T-cell (primary cell): ENCODE results near the gene PTK6. TPM values are rescaled to one million over a fixed set of nuclear protein-coding genes. Genes with fewer than 3 reads are reported as not detected.

Experiments
- ATAC-seq, 4 experiments: fragments of 200-7000 bp in 3 of 4; fragments of 150-1000 bp in 1 of 4; cut with Tn5 transposase; replicated peaks in 1 of 4; 1 replicate in 3 of 4; 2 replicates in 1 of 4; pipeline ENCODE4 v1.10.0; 2021; ENCODE audit warnings: moderate library complexity in 3 of 4, mild to moderate bottlenecking in 2 of 4, moderate number of reproducible peaks in 1 of 4
- CTCF ChIA-PET, 2 donors: fragments of 300-600 bp; sonication (Branson Sonifier 250); formaldehyde crosslinking; loops; one replicate each; lab custom pipeline; 2022; ENCODE audit warnings: antibody characterized with exemption in 2 of 2; lab: Charles Lee
- POLR2A ChIA-PET, 2 donors: fragments of 300-600 bp; sonication (Branson Sonifier 250); formaldehyde crosslinking; loops; one replicate each; lab custom pipeline; 2022; ENCODE audit warnings: antibody characterized with exemption in 2 of 2; lab: Charles Lee
- DNase-seq, 35 experiments: peaks; one replicate each; pipeline versions ENCODE4 v3.0.0 to v3.0.0-alpha.2; 2013 to 2023
- H3K27ac ChIP-seq: one replicate; pipeline ENCODE4 v1.5.1; 2013; ENCODE audit warnings: low read length
- H3K27me3 ChIP-seq, 2 experiments: replicated peaks in 1 of 2; 1 replicate in 1 of 2; 2 replicates in 1 of 2; pipeline versions ENCODE4 v1.6.1 to v1.7.0; 2013; ENCODE audit warnings: low read length in 1 of 2, mixed read lengths in 1 of 2; ENCODE audit not compliant: control insufficient read depth in 2 of 2, insufficient read depth in 2 of 2; ENCODE audit errors: extremely low read depth in 1 of 2
- H3K36me3 ChIP-seq, 2 donors: 1 replicate in 1 of 2; 2 replicates in 1 of 2; pipeline versions ENCODE4 v1.6.1 to v1.7.0; 2013; ENCODE audit warnings: low read length in 1 of 2; ENCODE audit not compliant: control insufficient read depth in 2 of 2, insufficient read depth in 1 of 2; ENCODE audit errors: extremely low read depth in 1 of 2
- H3K4me1 ChIP-seq, 2 experiments: 1 replicate in 1 of 2; 2 replicates in 1 of 2; pipeline versions ENCODE4 v1.6.1 to v1.7.0; 2013; ENCODE audit warnings: low read length in 2 of 2, mixed read lengths in 1 of 2; ENCODE audit not compliant: insufficient read depth in 2 of 2, control insufficient read depth in 1 of 2; ENCODE audit errors: extremely low read depth in 1 of 2
- H3K4me3 ChIP-seq, 2 donors: 1 replicate in 1 of 2; 2 replicates in 1 of 2; pipeline versions ENCODE4 v1.5.1 to v1.7.0; 2013; ENCODE audit warnings: mild to moderate bottlenecking in 2 of 2, low read length in 1 of 2, moderate library complexity in 1 of 2; ENCODE audit not compliant: control insufficient read depth in 1 of 2; ENCODE audit errors: extremely low read depth in 1 of 2
- H3K9me3 ChIP-seq: 2 replicates; pipeline ENCODE4 v1.7.0; 2013
- H3K27ac Mint-ChIP-seq, 2 donors: one replicate each; pipeline ENCODE4 v1.8.0; 2020 to 2021; ENCODE audit warnings: mild to moderate bottlenecking in 2 of 2, mixed read lengths in 2 of 2
- H3K27me3 Mint-ChIP-seq, 2 donors: one replicate each; pipeline ENCODE4 v1.8.0; 2021 to 2022; ENCODE audit warnings: mixed read lengths in 2 of 2
- H3K36me3 Mint-ChIP-seq: one replicate; pipeline ENCODE4 v1.8.0; 2021; ENCODE audit warnings: mixed read lengths
- H3K4me1 Mint-ChIP-seq, 3 donors: one replicate each; pipeline ENCODE4 v1.8.0; 2020 to 2022; ENCODE audit warnings: mixed read lengths in 3 of 3, mild to moderate bottlenecking in 1 of 3
- H3K4me3 Mint-ChIP-seq, 3 donors: one replicate each; pipeline ENCODE4 v1.8.0; 2020 to 2022; ENCODE audit warnings: mild to moderate bottlenecking in 3 of 3, mixed read lengths in 3 of 3, moderate library complexity in 3 of 3
- H3K9me3 Mint-ChIP-seq, 3 donors: one replicate each; pipeline ENCODE4 v1.8.0; 2020 to 2022; ENCODE audit warnings: mixed read lengths in 3 of 3
- WGBS: methylation state at CpG from one replicate; pipeline ENCODE4 v1.1.5; 2013; ENCODE audit warnings: missing lambda C conversion rate; ENCODE audit not compliant: insufficient coverage; 5-methylcytosine and 5-hydroxymethylcytosine counted together
- total RNA-seq, 35 experiments: library from RNA in 6 of 35; stranded (reverse) in 6 of 35; fragments of 120-200 nt in 1 of 35; gene quantifications; one replicate each; pipeline versions ENCODE4 v1.2.1 to v1.2.4 and lab custom pipeline; 2013 to 2026

Gene PTK6
- total RNA-seq, 5 donors from 2014 or later (not counting 1 experiment from before 2014, with no cell fraction given): 0.15 to 0.47 (median 0.23) TPM

DNA sequence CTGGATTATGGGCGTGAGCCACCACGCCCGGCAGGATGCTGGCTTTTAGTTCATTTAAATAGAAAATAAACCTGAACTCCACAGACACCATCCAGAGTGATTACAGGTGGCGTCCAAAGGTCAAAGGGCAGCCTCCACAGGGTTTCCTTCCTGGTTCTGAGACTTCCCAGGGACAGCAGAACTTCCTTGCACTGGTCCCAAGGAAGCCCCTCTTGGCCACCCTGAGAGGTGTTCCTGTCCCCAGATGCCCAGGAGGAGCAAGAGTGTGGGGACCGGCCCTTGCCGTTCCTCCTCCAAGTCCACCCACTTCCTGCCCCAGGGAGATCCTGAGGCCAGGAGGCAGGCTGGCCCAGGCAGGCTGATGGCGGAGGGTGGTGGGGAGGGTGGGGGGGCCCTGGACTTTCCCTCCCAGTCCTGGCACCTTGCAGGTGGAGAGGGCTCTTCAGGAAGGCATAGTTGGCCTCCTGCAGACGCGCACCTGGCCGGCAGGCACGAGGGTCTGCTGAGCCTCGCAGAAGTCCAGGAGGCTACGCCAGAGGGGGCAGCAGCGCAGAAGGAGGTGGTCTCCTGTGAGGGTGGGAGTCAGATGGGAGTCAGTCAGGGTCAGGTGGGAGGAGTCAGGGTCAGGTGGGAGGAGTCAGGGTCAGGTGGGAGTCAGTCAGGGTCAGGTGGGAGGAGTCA, 21.8 kb upstream of the PTK6 start:
- CTCF ChIA-PET: no interaction called here
- H3K27me3 Mint-ChIP-seq: no peaks in the 10 kb centered on the region
- Histone ChIP-seq H3K4me1 (peaks cover 0 to 10% of the 10 kb centered on the region in 2 experiments), H3K27ac (no peak overlapping the region), H3K36me3 (peaks cover 14 to 32% of the 10 kb centered on the region in 2 donors), H3K27me3 (no peaks in the 10 kb centered on the region), H3K4me3 (no peak overlapping the region), H3K9me3 (no peaks in the 10 kb centered on the region)
- H3K4me3 Mint-ChIP-seq: no peak overlapping the region
- H3K9me3 Mint-ChIP-seq: no peaks in the 10 kb centered on the region
- DNase-seq (no peak), ATAC-seq (no peak)
- H3K27ac Mint-ChIP-seq: no peak overlapping the region
- POLR2A ChIA-PET: no interaction called here
- WGBS: 95% methylated on average over 3 of the region's 14 CpGs
- peaks cover 12% of the 10 kb centered on the region for H3K36me3 Mint-ChIP-seq
- H3K4me1 Mint-ChIP-seq: peaks cover 0 to 11% (median 0%) of the 10 kb centered on the region in 3 donors

DNA sequence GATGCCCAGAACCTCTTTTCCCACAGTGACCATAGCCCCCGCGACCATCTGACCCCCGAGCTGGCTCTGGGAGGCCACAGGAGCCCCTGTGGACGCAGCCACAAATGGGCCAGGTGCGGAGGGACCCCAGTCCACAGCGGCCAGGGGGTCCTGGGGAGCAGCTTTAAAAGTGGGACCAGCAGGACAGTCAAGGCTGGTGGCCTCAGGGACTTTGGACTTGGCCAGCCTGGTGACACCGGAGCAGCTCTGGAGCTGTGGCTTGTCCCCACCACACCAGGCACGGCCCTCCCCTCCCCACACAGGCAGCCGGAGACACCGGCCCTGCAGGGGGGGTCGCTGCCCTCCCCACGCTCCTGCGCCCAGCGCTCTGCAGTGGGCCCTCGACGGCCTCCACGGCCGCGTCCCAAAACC, 20.3 kb upstream of the PTK6 start:
- Histone ChIP-seq H3K4me3 (no peak overlapping the region), H3K9me3 (no peaks in the 10 kb centered on the region), H3K27ac (no peak overlapping the region), H3K27me3 (no peaks in the 10 kb centered on the region), H3K36me3 (peaks cover 13 to 26% of the 10 kb centered on the region in 2 donors), H3K4me1 (peaks cover 4 to 24% of the 10 kb centered on the region in 2 experiments)
- peaks cover 12% of the 10 kb centered on the region for H3K36me3 Mint-ChIP-seq
- H3K27ac Mint-ChIP-seq: no peak overlapping the region
- no peaks in the 10 kb centered on the region for H3K27me3 Mint-ChIP-seq
- WGBS: 91% methylated on average over 8 of the region's 19 CpGs
- no peak for DNase-seq
- H3K4me1 Mint-ChIP-seq: peaks cover 8 to 18% (median 8%) of the 10 kb centered on the region in 3 donors
- ChIA-PET CTCF (no interaction called here), POLR2A (no interaction called here)
- no peak overlapping the region for H3K4me3 Mint-ChIP-seq
- H3K9me3 Mint-ChIP-seq: no peaks in the 10 kb centered on the region
- ATAC-seq: no peak

GRCh38 chr20:63556873-63557478, 19.8 kb upstream of the PTK6 start:
- no peaks in the 10 kb centered on the region for H3K9me3 ChIP-seq
- peaks cover 10 to 22% of the 10 kb centered on the region in 2 donors for H3K36me3 ChIP-seq
- peaks cover 9 to 29% of the 10 kb centered on the region in 2 experiments for H3K4me1 ChIP-seq
- H3K36me3 Mint-ChIP-seq: peaks cover 12% of the 10 kb centered on the region
- DNase-seq (no peak), ATAC-seq (no peak)
- no peak overlapping the region for H3K4me3 Mint-ChIP-seq
- H3K27me3 ChIP-seq: peaks cover 0 to 2% of the 10 kb centered on the region in 2 experiments
- no peak overlapping the region for H3K27ac Mint-ChIP-seq
- H3K27ac ChIP-seq: no peak overlapping the region
- H3K9me3 Mint-ChIP-seq: no peaks in the 10 kb centered on the region
- H3K27me3 Mint-ChIP-seq: no peaks in the 10 kb centered on the region
- whole genome bisulfite sequencing: 85% methylated on average over 19 of the region's 23 CpGs
- POLR2A ChIA-PET: no interaction called here
- no peak overlapping the region for H3K4me3 ChIP-seq
- peaks cover 11 to 23% (median 13%) of the 10 kb centered on the region in 3 donors for H3K4me1 Mint-ChIP-seq
- CTCF ChIA-PET: no interaction called here

- H3K36me3 Mint-ChIP-seq: peaks cover 12% of the 10 kb centered on the region
- H3K27ac Mint-ChIP-seq: no peak overlapping the region
- DNase-seq: no peak
- no peak for ATAC-seq
- Histone ChIP-seq H3K9me3 (no peaks in the 10 kb centered on the region), H3K27ac (no peak overlapping the region), H3K27me3 (peaks cover 0 to 7% of the 10 kb centered on the region in 2 experiments), H3K36me3 (peaks cover 7 to 11% of the 10 kb centered on the region in 2 donors), H3K4me3 (no peak overlapping the region), H3K4me1 (peaks cover 11 to 32% of the 10 kb centered on the region in 2 experiments)
- no peak overlapping the region for H3K4me3 Mint-ChIP-seq
- CTCF ChIA-PET: no interaction called here
- POLR2A ChIA-PET: interaction anchor here in 1 of 2 donors (0.6 kb wide), 1 partner anchor 251 kb away, joined by 4 read pairs; no protein-coding TSS in a partner anchor
- no peaks in the 10 kb centered on the region for H3K27me3 Mint-ChIP-seq
- H3K4me1 Mint-ChIP-seq: peaks cover 11 to 28% (median 14%) of the 10 kb centered on the region in 3 donors
- 95% methylated on average over 44 of the region's 45 CpGs for WGBS
- H3K9me3 Mint-ChIP-seq: no peaks in the 10 kb centered on the region
Measured at GRCh38 chr20:63555661-63556381, 18.6 kb upstream of the PTK6 start.

- DNase-seq (peak in 3 of 35 experiments; percentile 18 to 41 (median 32)), ATAC-seq (no peak)
- Mint-ChIP-seq H3K36me3 (peaks cover 6% of the 10 kb centered on the region), H3K4me1 (peaks cover 11 to 27% (median 14%) of the 10 kb centered on the region in 3 donors), H3K27ac (peak overlapping the region; percentile 11 to 22), H3K4me3 (peak overlapping the region; percentile 65 to 76 (median 72)), H3K27me3 (peaks cover 0 to 4% of the 10 kb centered on the region in 2 donors), H3K9me3 (no peaks in the 10 kb centered on the region)
- Histone ChIP-seq H3K27ac (no peak overlapping the region), H3K36me3 (no peaks in the 10 kb centered on the region), H3K4me1 (peaks cover 11 to 32% of the 10 kb centered on the region in 2 experiments), H3K27me3 (peaks cover 0 to 19% of the 10 kb centered on the region in 2 experiments), H3K4me3 (peak overlapping the region in 1 of 2 donors; percentile 61), H3K9me3 (no peaks in the 10 kb centered on the region)
- WGBS: 76% methylated on average over 37 of the region's 38 CpGs
- ChIA-PET CTCF (no interaction called here), POLR2A (interaction anchor here in 1 of 2 donors (0.6 kb wide), 1 partner anchor 413 kb away, joined by 4 read pairs; no protein-coding TSS in a partner anchor)
Measured at GRCh38 chr20:63554361-63555278, 17.4 kb upstream of the PTK6 start.
